ENCODE data around the gene SPOCK3. TPM values are rescaled to one million over a fixed set of nuclear protein-coding genes. Genes with fewer than 3 reads are reported as not detected.

Gene SPOCK3
- total RNA-seq, 2 experiments from 2014 or later = not detected

GRCh38 chr4:166886718-166887117 is 347.6 kb downstream of the SPOCK3 start:
- Histone ChIP-seq H3K4me3 (ENCODE audit: low read depth, low read length, poor library complexity, severe bottlenecking) (no peak overlapping the region), H3K9me3 (ENCODE audit: low read length) (no peaks in the 10 kb centered on the region), H2AFZ (ENCODE audit: low read length) (no peak overlapping the region), H3K9me2 (ENCODE audit: insufficient read depth, low read length) (no peaks in the 10 kb centered on the region), H3K27ac (ENCODE audit: low read depth, low read length, poor library complexity, severe bottlenecking) (no peak overlapping the region), H3K4me1 (ENCODE audit: insufficient read depth, low read length, poor library complexity, severe bottlenecking) (no peaks in the 10 kb centered on the region), H3K4me2 (ENCODE audit: low read length) (no peak overlapping the region), H4K20me1 (ENCODE audit: insufficient read depth, low read length) (no peaks in the 10 kb centered on the region), H3K79me2 (ENCODE audit: insufficient read depth, low read depth, low read length) (no peaks in the 10 kb centered on the region), H3K36me3 (ENCODE audit: insufficient read depth, low read length) (no peaks in the 10 kb centered on the region)
- ChIA-PET CTCF (ENCODE audit: unreplicated experiment) (no interaction called here), POLR2A (no interaction called here)
- intact Hi-C loops (cut with micrococcal nuclease; ENCODE audit: unreplicated experiment) = no loop called here
- no TSS peak for BruUV-seq (replicated peaks)
- no peak for DNase-seq (ENCODE audit: low spot score)
- TF ChIP-seq CTCF (conservative IDR thresholded peaks at IDR 0.05; ENCODE audit: low read length) (no peak), EZH2phosphoT487 (IDR thresholded peaks at IDR 0.05; ENCODE audit: borderline replicate concordance, low read depth, low read length) (no peak)

DNA sequence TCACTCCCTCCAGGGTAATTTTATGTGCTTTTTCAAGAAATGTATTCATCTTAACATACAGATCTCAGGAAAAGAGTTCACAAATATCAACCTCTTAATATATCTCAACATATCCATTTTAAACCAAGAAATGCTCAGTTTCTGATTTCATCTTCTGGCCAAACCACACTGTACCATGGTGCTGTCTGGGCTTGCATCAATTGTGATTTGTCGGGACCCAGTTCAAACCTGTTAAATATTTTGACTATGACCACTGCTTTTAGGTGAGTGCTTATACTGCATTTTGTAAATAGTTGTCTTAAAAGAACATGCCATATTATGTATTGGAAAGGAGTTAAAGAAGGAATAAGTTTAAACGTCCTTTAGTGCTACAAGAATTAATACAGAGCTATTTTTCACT is 352.1 kb downstream of the SPOCK3 start:
- POLR2A ChIA-PET = interaction anchor here (0.7 kb wide), 1 partner anchor 76 kb away, joined by 3 read pairs; no protein-coding TSS in a partner anchor
- H4K20me1 ChIP-seq (ENCODE audit: insufficient read depth, low read length) = no peaks in the 10 kb centered on the region
- H3K79me2 ChIP-seq (ENCODE audit: insufficient read depth, low read depth, low read length) = no peaks in the 10 kb centered on the region
- CTCF ChIA-PET (ENCODE audit: unreplicated experiment) = no interaction called here
- intact Hi-C loops (cut with micrococcal nuclease; ENCODE audit: unreplicated experiment) = no loop called here
- no peak for DNase-seq (ENCODE audit: low spot score)
- no peaks in the 10 kb centered on the region for H3K9me2 ChIP-seq (ENCODE audit: insufficient read depth, low read length)
- no peak overlapping the region for H3K4me2 ChIP-seq (ENCODE audit: low read length)
- no peaks in the 10 kb centered on the region for H3K36me3 ChIP-seq (ENCODE audit: insufficient read depth, low read length)
- no peak overlapping the region for H3K27ac ChIP-seq (ENCODE audit: low read depth, low read length, poor library complexity, severe bottlenecking)
- H2AFZ ChIP-seq (ENCODE audit: low read length) = no peak overlapping the region
- BruUV-seq (replicated peaks) = no TSS peak
- no peaks in the 10 kb centered on the region for H3K4me1 ChIP-seq (ENCODE audit: insufficient read depth, low read length, poor library complexity, severe bottlenecking)
- H3K9me3 ChIP-seq (ENCODE audit: low read length) = no peaks in the 10 kb centered on the region
- TF ChIP-seq CTCF (conservative IDR thresholded peaks at IDR 0.05; ENCODE audit: low read length) (no peak), EZH2phosphoT487 (IDR thresholded peaks at IDR 0.05; ENCODE audit: borderline replicate concordance, low read depth, low read length) (no peak)
- no peak overlapping the region for H3K4me3 ChIP-seq (ENCODE audit: low read depth, low read length, poor library complexity, severe bottlenecking)

DNA sequence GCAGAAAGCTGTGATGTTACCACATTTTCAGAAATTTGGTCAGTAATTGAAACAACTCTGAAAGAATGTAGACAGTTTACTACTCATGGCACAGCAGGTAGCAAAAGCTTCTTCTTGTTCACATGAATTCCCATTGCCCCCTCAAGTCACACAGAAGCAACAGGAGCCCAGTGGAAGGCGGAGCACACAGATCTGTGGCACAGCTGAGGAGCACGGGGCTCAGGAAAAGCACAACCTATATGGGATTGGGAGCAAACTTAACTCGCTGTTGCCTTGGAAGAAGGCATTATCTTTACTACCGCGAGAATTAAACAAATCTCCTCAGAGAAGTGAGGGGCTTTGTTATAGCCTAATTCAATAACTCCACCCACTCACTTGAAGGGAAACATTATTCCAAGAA is 358.5 kb downstream of the SPOCK3 start:
- H3K79me2 ChIP-seq (ENCODE audit: insufficient read depth, low read depth, low read length) = no peaks in the 10 kb centered on the region
- no peaks in the 10 kb centered on the region for H4K20me1 ChIP-seq (ENCODE audit: insufficient read depth, low read length)
- no peak overlapping the region for H3K27ac ChIP-seq (ENCODE audit: low read depth, low read length, poor library complexity, severe bottlenecking)
- TF ChIP-seq EZH2phosphoT487 (IDR thresholded peaks at IDR 0.05; ENCODE audit: borderline replicate concordance, low read depth, low read length) (no peak), CTCF (conservative IDR thresholded peaks at IDR 0.05; ENCODE audit: low read length) (no peak)
- CTCF ChIA-PET (ENCODE audit: unreplicated experiment) = no interaction called here
- POLR2A ChIA-PET = no interaction called here
- H3K9me2 ChIP-seq (ENCODE audit: insufficient read depth, low read length) = no peaks in the 10 kb centered on the region
- no peak overlapping the region for H3K4me2 ChIP-seq (ENCODE audit: low read length)
- no peak overlapping the region for H2AFZ ChIP-seq (ENCODE audit: low read length)
- H3K4me3 ChIP-seq (ENCODE audit: low read depth, low read length, poor library complexity, severe bottlenecking) = no peak overlapping the region
- no peak for DNase-seq (ENCODE audit: low spot score)
- no peaks in the 10 kb centered on the region for H3K36me3 ChIP-seq (ENCODE audit: insufficient read depth, low read length)
- no peaks in the 10 kb centered on the region for H3K9me3 ChIP-seq (ENCODE audit: low read length)
- BruUV-seq (replicated peaks) = no TSS peak
- intact Hi-C loops (cut with micrococcal nuclease; ENCODE audit: unreplicated experiment) = no loop called here
- H3K4me1 ChIP-seq (ENCODE audit: insufficient read depth, low read length, poor library complexity, severe bottlenecking) = no peaks in the 10 kb centered on the region
